ENCODE results near the gene ARL15.

ARL15 gene

GRCh38 chr5:54289769-54290168 lies 20.6 kb downstream of the ARL15 start:
- H3K27ac ChIP-seq = no peak overlapping the region
- no peaks in the 10 kb centered on the region for H3K27me3 ChIP-seq
- no peaks in the 10 kb centered on the region for H3K4me1 ChIP-seq (ENCODE audit: control insufficient read depth in 1 of 2, insufficient read depth in 1 of 2, low read depth in 1 of 2, low read length in 1 of 2)
- no peak for TF ChIP-seq CTCF (IDR thresholded peaks at IDR 0.05)
- no peaks in the 10 kb centered on the region for H3K9me3 ChIP-seq
- no peak overlapping the region for H3K4me3 ChIP-seq (ENCODE audit: low read depth in 1 of 2, low read length in 1 of 2)
- no peaks in the 10 kb centered on the region for H3K36me3 ChIP-seq

GRCh38 chr5:54288568-54289217 lies 21.7 kb downstream of the ARL15 start:
- no peaks in the 10 kb centered on the region for H3K9me3 ChIP-seq
- no peak overlapping the region for H3K4me3 ChIP-seq (ENCODE audit: low read depth in 1 of 2, low read length in 1 of 2)
- H3K27me3 ChIP-seq = no peaks in the 10 kb centered on the region
- no peak overlapping the region for H3K27ac ChIP-seq
- H3K36me3 ChIP-seq = no peaks in the 10 kb centered on the region
- TF ChIP-seq CTCF (IDR thresholded peaks at IDR 0.05) = no peak
- no peaks in the 10 kb centered on the region for H3K4me1 ChIP-seq (ENCODE audit: control insufficient read depth in 1 of 2, insufficient read depth in 1 of 2, low read depth in 1 of 2, low read length in 1 of 2)

- H3K27me3 ChIP-seq = no peaks in the 10 kb centered on the region
- H3K9me3 ChIP-seq = no peaks in the 10 kb centered on the region
- no peak overlapping the region for H3K4me3 ChIP-seq (ENCODE audit: low read depth in 1 of 2, low read length in 1 of 2)
- H3K27ac ChIP-seq = no peak overlapping the region
- no peaks in the 10 kb centered on the region for H3K36me3 ChIP-seq
- TF ChIP-seq CTCF (IDR thresholded peaks at IDR 0.05) = no peak
- H3K4me1 ChIP-seq (ENCODE audit: control insufficient read depth in 1 of 2, insufficient read depth in 1 of 2, low read depth in 1 of 2, low read length in 1 of 2) = no peaks in the 10 kb centered on the region
These were observed 24.7 kb downstream of the ARL15 start for GRCh38 chr5:54285686-54286085.

- Histone ChIP-seq H3K4me3 (ENCODE audit: low read depth in 1 of 2, low read length in 1 of 2) (no peak overlapping the region), H3K36me3 (no peaks in the 10 kb centered on the region), H3K27ac (no peak overlapping the region), H3K4me1 (ENCODE audit: control insufficient read depth in 1 of 2, insufficient read depth in 1 of 2, low read depth in 1 of 2, low read length in 1 of 2) (no peaks in the 10 kb centered on the region), H3K9me3 (no peaks in the 10 kb centered on the region), H3K27me3 (no peaks in the 10 kb centered on the region)
- TF ChIP-seq CTCF (IDR thresholded peaks at IDR 0.05) = no peak
These were observed 25.8 kb downstream of the ARL15 start for GRCh38 chr5:54284586-54284985.

GRCh38 chr5:54282876-54283275 lies 27.5 kb downstream of the ARL15 start:
- H3K36me3 ChIP-seq = no peaks in the 10 kb centered on the region
- H3K4me3 ChIP-seq (ENCODE audit: low read depth in 1 of 2, low read length in 1 of 2) = no peak overlapping the region
- no peak overlapping the region for H3K27ac ChIP-seq
- no peaks in the 10 kb centered on the region for H3K4me1 ChIP-seq (ENCODE audit: control insufficient read depth in 1 of 2, insufficient read depth in 1 of 2, low read depth in 1 of 2, low read length in 1 of 2)
- H3K9me3 ChIP-seq = no peaks in the 10 kb centered on the region
- no peak for TF ChIP-seq CTCF (IDR thresholded peaks at IDR 0.05)
- no peaks in the 10 kb centered on the region for H3K27me3 ChIP-seq

All from neutrophil (primary cell).